ENCODE measurements around the gene WDR41.
A peak's percentile ranks its signal among the peaks of the same experiment; 100 is the strongest.

The WDR41 gene

GRCh38 chr5:77427998-77428397, 64.1 kb downstream of the WDR41 start:
- Histone ChIP-seq H3K36me3 (ENCODE audit: control insufficient read depth in 2 of 2, insufficient read depth in 2 of 2, low read length in 2 of 2) (peaks cover 15 to 21% of the 10 kb centered on the region in 2 donors), H3K9me3 (ENCODE audit: control insufficient read depth in 2 of 2, low read length in 2 of 2) (no peaks in the 10 kb centered on the region), H3K9ac (ENCODE audit: low read depth in 1 of 2, low read length in 2 of 2) (no peak overlapping the region), H3K27me3 (ENCODE audit: control insufficient read depth in 2 of 2, insufficient read depth in 2 of 2, low read length in 2 of 2) (no peaks in the 10 kb centered on the region), H3K27ac (ENCODE audit: low read depth in 2 of 2, low read length in 2 of 2) (peak overlapping the region in 1 of 2 donors; percentile 21), H3K4me3 (ENCODE audit: low read length in 2 of 2) (no peak overlapping the region), H3K4me1 (ENCODE audit: control insufficient read depth in 2 of 2, insufficient read depth in 2 of 2, low read length in 2 of 2) (peaks cover 0 to 3% of the 10 kb centered on the region in 2 donors)

GRCh38 chr5:77426670-77427069, 65.4 kb downstream of the WDR41 start:
- Histone ChIP-seq H3K27ac (ENCODE audit: low read depth in 2 of 2, low read length in 2 of 2) (no peak overlapping the region), H3K9me3 (ENCODE audit: control insufficient read depth in 2 of 2, low read length in 2 of 2) (no peaks in the 10 kb centered on the region), H3K4me1 (ENCODE audit: control insufficient read depth in 2 of 2, insufficient read depth in 2 of 2, low read length in 2 of 2) (peaks cover 0 to 3% of the 10 kb centered on the region in 2 donors), H3K9ac (ENCODE audit: low read depth in 1 of 2, low read length in 2 of 2) (no peak overlapping the region), H3K36me3 (ENCODE audit: control insufficient read depth in 2 of 2, insufficient read depth in 2 of 2, low read length in 2 of 2) (peaks cover 4 to 18% of the 10 kb centered on the region in 2 donors), H3K27me3 (ENCODE audit: control insufficient read depth in 2 of 2, insufficient read depth in 2 of 2, low read length in 2 of 2) (no peaks in the 10 kb centered on the region), H3K4me3 (ENCODE audit: low read length in 2 of 2) (no peak overlapping the region)

GRCh38 chr5:77425998-77426659, 66.0 kb downstream of the WDR41 start:
- no peaks in the 10 kb centered on the region for H3K9me3 ChIP-seq (ENCODE audit: control insufficient read depth in 2 of 2, low read length in 2 of 2)
- peaks cover 0 to 3% of the 10 kb centered on the region in 2 donors for H3K4me1 ChIP-seq (ENCODE audit: control insufficient read depth in 2 of 2, insufficient read depth in 2 of 2, low read length in 2 of 2)
- H3K9ac ChIP-seq (ENCODE audit: low read depth in 1 of 2, low read length in 2 of 2) = no peak overlapping the region
- H3K27ac ChIP-seq (ENCODE audit: low read depth in 2 of 2, low read length in 2 of 2) = no peak overlapping the region
- H3K36me3 ChIP-seq (ENCODE audit: control insufficient read depth in 2 of 2, insufficient read depth in 2 of 2, low read length in 2 of 2) = peaks cover 4 to 15% of the 10 kb centered on the region in 2 donors
- no peak overlapping the region for H3K4me3 ChIP-seq (ENCODE audit: low read length in 2 of 2)
- H3K27me3 ChIP-seq (ENCODE audit: control insufficient read depth in 2 of 2, insufficient read depth in 2 of 2, low read length in 2 of 2) = no peaks in the 10 kb centered on the region

- Histone ChIP-seq H3K9me3 (ENCODE audit: control insufficient read depth in 2 of 2, low read length in 2 of 2) (no peaks in the 10 kb centered on the region), H3K4me1 (ENCODE audit: control insufficient read depth in 2 of 2, insufficient read depth in 2 of 2, low read length in 2 of 2) (peaks cover 4 to 6% of the 10 kb centered on the region in 2 donors), H3K27ac (ENCODE audit: low read depth in 2 of 2, low read length in 2 of 2) (no peak overlapping the region), H3K4me3 (ENCODE audit: low read length in 2 of 2) (no peak overlapping the region), H3K27me3 (ENCODE audit: control insufficient read depth in 2 of 2, insufficient read depth in 2 of 2, low read length in 2 of 2) (no peaks in the 10 kb centered on the region), H3K9ac (ENCODE audit: low read depth in 1 of 2, low read length in 2 of 2) (no peak overlapping the region), H3K36me3 (ENCODE audit: control insufficient read depth in 2 of 2, insufficient read depth in 2 of 2, low read length in 2 of 2) (peaks cover 4 to 10% of the 10 kb centered on the region in 2 donors)
Observed at GRCh38 chr5:77425420-77425819, 66.7 kb downstream of the WDR41 start.

- H3K4me3 ChIP-seq (ENCODE audit: low read length in 2 of 2) = no peak overlapping the region
- H3K36me3 ChIP-seq (ENCODE audit: control insufficient read depth in 2 of 2, insufficient read depth in 2 of 2, low read length in 2 of 2) = peaks cover 4 to 8% of the 10 kb centered on the region in 2 donors
- H3K9me3 ChIP-seq (ENCODE audit: control insufficient read depth in 2 of 2, low read length in 2 of 2) = no peaks in the 10 kb centered on the region
- no peaks in the 10 kb centered on the region for H3K27me3 ChIP-seq (ENCODE audit: control insufficient read depth in 2 of 2, insufficient read depth in 2 of 2, low read length in 2 of 2)
- H3K4me1 ChIP-seq (ENCODE audit: control insufficient read depth in 2 of 2, insufficient read depth in 2 of 2, low read length in 2 of 2) = peaks cover 6 to 8% of the 10 kb centered on the region in 2 donors
- H3K27ac ChIP-seq (ENCODE audit: low read depth in 2 of 2, low read length in 2 of 2) = no peak overlapping the region
- H3K9ac ChIP-seq (ENCODE audit: low read depth in 1 of 2, low read length in 2 of 2) = no peak overlapping the region
Observed at GRCh38 chr5:77424921-77425320, 67.2 kb downstream of the WDR41 start.

GRCh38 chr5:77423022-77423750, 68.9 kb downstream of the WDR41 start:
- Histone ChIP-seq H3K27ac (ENCODE audit: low read depth in 2 of 2, low read length in 2 of 2) (no peak overlapping the region), H3K9ac (ENCODE audit: low read depth in 1 of 2, low read length in 2 of 2) (no peak overlapping the region), H3K36me3 (ENCODE audit: control insufficient read depth in 2 of 2, insufficient read depth in 2 of 2, low read length in 2 of 2) (peaks cover 4 to 8% of the 10 kb centered on the region in 2 donors), H3K9me3 (ENCODE audit: control insufficient read depth in 2 of 2, low read length in 2 of 2) (no peaks in the 10 kb centered on the region), H3K4me1 (ENCODE audit: control insufficient read depth in 2 of 2, insufficient read depth in 2 of 2, low read length in 2 of 2) (peaks cover 5 to 10% of the 10 kb centered on the region in 2 donors), H3K4me3 (ENCODE audit: low read length in 2 of 2) (no peak overlapping the region), H3K27me3 (ENCODE audit: control insufficient read depth in 2 of 2, insufficient read depth in 2 of 2, low read length in 2 of 2) (no peaks in the 10 kb centered on the region)

- no peaks in the 10 kb centered on the region for H3K9me3 ChIP-seq (ENCODE audit: control insufficient read depth in 2 of 2, low read length in 2 of 2)
- H3K27me3 ChIP-seq (ENCODE audit: control insufficient read depth in 2 of 2, insufficient read depth in 2 of 2, low read length in 2 of 2) = no peaks in the 10 kb centered on the region
- no peak overlapping the region for H3K27ac ChIP-seq (ENCODE audit: low read depth in 2 of 2, low read length in 2 of 2)
- peaks cover 4 to 7% of the 10 kb centered on the region in 2 donors for H3K36me3 ChIP-seq (ENCODE audit: control insufficient read depth in 2 of 2, insufficient read depth in 2 of 2, low read length in 2 of 2)
- no peak overlapping the region for H3K9ac ChIP-seq (ENCODE audit: low read depth in 1 of 2, low read length in 2 of 2)
- H3K4me3 ChIP-seq (ENCODE audit: low read length in 2 of 2) = no peak overlapping the region
- H3K4me1 ChIP-seq (ENCODE audit: control insufficient read depth in 2 of 2, insufficient read depth in 2 of 2, low read length in 2 of 2) = peaks cover 3 to 10% of the 10 kb centered on the region in 2 donors
Observed at GRCh38 chr5:77420940-77421339, 71.2 kb downstream of the WDR41 start.

GRCh38 chr5:77419644-77420582, 72.2 kb downstream of the WDR41 start:
- Histone ChIP-seq H3K9me3 (ENCODE audit: control insufficient read depth in 2 of 2, low read length in 2 of 2) (no peaks in the 10 kb centered on the region), H3K27ac (ENCODE audit: low read depth in 2 of 2, low read length in 2 of 2) (no peak overlapping the region), H3K4me1 (ENCODE audit: control insufficient read depth in 2 of 2, insufficient read depth in 2 of 2, low read length in 2 of 2) (peaks cover 3 to 10% of the 10 kb centered on the region in 2 donors), H3K36me3 (ENCODE audit: control insufficient read depth in 2 of 2, insufficient read depth in 2 of 2, low read length in 2 of 2) (no peaks in the 10 kb centered on the region), H3K27me3 (ENCODE audit: control insufficient read depth in 2 of 2, insufficient read depth in 2 of 2, low read length in 2 of 2) (no peaks in the 10 kb centered on the region), H3K4me3 (ENCODE audit: low read length in 2 of 2) (peak overlapping the region in 1 of 2 donors; percentile 20), H3K9ac (ENCODE audit: low read depth in 1 of 2, low read length in 2 of 2) (no peak overlapping the region)

GRCh38 chr5:77418601-77419581, 73.2 kb downstream of the WDR41 start:
- Histone ChIP-seq H3K9ac (ENCODE audit: low read depth in 1 of 2, low read length in 2 of 2) (no peak overlapping the region), H3K4me1 (ENCODE audit: control insufficient read depth in 2 of 2, insufficient read depth in 2 of 2, low read length in 2 of 2) (peaks cover 3 to 10% of the 10 kb centered on the region in 2 donors), H3K4me3 (ENCODE audit: low read length in 2 of 2) (no peak overlapping the region), H3K36me3 (ENCODE audit: control insufficient read depth in 2 of 2, insufficient read depth in 2 of 2, low read length in 2 of 2) (no peaks in the 10 kb centered on the region), H3K27ac (ENCODE audit: low read depth in 2 of 2, low read length in 2 of 2) (no peak overlapping the region), H3K9me3 (ENCODE audit: control insufficient read depth in 2 of 2, low read length in 2 of 2) (no peaks in the 10 kb centered on the region), H3K27me3 (ENCODE audit: control insufficient read depth in 2 of 2, insufficient read depth in 2 of 2, low read length in 2 of 2) (no peaks in the 10 kb centered on the region)
